Measurements from ENCODE around the gene CHMP2B.
"Not testable (repeated sequence)": the region's sequence is repeated elsewhere in the genome, so short reads cannot be mapped to it uniquely, and the experiment has no call there.

CHMP2B gene

DNA sequence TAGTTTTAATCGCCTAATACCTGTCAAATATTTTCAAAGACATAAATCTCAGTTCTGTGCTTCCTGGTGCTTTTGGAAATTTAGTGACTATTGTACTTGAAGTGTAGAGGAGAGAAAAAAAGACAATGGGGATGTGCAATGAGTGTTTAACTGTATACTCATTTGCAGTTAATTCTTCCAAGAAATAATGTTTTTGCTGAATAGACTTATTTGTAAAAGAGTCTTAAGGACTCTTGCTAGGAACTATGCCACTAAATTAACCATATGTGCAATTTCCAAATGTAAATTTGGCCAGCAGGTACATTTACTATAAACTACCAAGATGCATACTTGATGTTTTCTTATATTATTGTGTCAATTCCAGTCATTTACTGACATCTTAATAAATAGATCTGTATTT lies 2.0 kb downstream of the CHMP2B start:
- H3K36me3 ChIP-seq (ENCODE audit: control insufficient read depth, insufficient read depth, low read length) = no peaks in the 10 kb centered on the region
- no peak overlapping the region for H3K4me3 ChIP-seq (replicated peaks; ENCODE audit: low read depth, low read length)
- TF ChIP-seq, protein P1, sequence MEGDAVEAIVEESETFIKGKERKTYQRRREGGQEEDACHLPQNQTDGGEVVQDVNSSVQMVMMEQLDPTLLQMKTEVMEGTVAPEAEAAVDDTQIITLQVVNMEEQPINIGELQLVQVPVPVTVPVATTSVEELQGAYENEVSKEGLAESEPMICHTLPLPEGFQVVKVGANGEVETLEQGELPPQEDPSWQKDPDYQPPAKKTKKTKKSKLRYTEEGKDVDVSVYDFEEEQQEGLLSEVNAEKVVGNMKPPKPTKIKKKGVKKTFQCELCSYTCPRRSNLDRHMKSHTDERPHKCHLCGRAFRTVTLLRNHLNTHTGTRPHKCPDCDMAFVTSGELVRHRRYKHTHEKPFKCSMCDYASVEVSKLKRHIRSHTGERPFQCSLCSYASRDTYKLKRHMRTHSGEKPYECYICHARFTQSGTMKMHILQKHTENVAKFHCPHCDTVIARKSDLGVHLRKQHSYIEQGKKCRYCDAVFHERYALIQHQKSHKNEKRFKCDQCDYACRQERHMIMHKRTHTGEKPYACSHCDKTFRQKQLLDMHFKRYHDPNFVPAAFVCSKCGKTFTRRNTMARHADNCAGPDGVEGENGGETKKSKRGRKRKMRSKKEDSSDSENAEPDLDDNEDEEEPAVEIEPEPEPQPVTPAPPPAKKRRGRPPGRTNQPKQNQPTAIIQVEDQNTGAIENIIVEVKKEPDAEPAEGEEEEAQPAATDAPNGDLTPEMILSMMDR (IDR thresholded peaks at IDR 0.05; ENCODE audit: insufficient read depth, low read length, poor library complexity, severe bottlenecking) = no peak
- no peaks in the 10 kb centered on the region for H3K27me3 ChIP-seq (replicated peaks; ENCODE audit: control insufficient read depth, insufficient read depth, low read length)
- DNase-seq (ENCODE audit: extremely low read depth, insufficient read length) = no peak

DNA sequence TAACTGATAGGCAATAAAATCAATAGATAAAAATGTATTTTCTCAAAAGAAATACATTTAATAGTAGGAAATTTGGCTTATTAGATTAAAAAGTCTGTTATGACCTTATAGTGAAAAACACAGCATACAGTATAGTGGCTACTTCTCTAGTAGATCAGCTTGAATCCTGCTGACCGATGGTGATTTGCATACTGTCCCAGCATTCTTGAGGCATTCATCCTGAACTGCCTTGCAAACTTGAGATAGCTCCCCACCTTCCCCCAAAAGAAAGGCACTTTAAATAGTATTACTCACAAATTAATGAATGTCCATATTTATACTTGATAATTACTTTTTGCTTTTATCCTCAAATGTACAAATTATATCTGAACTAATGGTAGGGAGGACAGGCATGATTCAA lies 6.7 kb downstream of the CHMP2B start:
- DNase-seq (ENCODE audit: extremely low read depth, insufficient read length) = no peak
- Histone ChIP-seq H3K4me3 (replicated peaks; ENCODE audit: low read depth, low read length) (no peak overlapping the region), H3K27me3 (replicated peaks; ENCODE audit: control insufficient read depth, insufficient read depth, low read length) (no peaks in the 10 kb centered on the region), H3K36me3 (ENCODE audit: control insufficient read depth, insufficient read depth, low read length) (no peaks in the 10 kb centered on the region)
- TF ChIP-seq, protein P1 (IDR thresholded peaks at IDR 0.05; ENCODE audit: insufficient read depth, low read length, poor library complexity, severe bottlenecking) = no peak

DNA sequence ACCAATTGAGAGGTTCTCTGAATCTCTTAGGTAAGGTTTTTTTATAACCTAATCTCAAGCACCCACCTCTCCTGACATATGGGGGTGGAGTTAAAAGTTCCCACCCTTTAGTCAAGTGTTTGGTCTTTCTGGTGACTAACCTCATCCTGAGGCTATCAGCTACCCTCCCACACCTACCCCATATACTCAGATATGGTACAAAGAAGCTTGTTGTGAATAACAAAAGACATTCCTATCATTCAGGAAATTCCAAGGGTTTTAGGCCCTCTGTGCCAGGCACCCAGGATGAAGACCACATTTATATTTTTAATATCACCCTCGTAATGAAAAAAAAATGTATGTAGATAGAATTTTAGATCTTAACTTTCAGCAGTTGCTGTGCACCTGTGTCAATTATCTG lies 9.0 kb downstream of the CHMP2B start:
- H3K4me3 ChIP-seq (replicated peaks; ENCODE audit: low read depth, low read length) = no peak overlapping the region
- H3K36me3 ChIP-seq (ENCODE audit: control insufficient read depth, insufficient read depth, low read length) = no peaks in the 10 kb centered on the region
- no peak for DNase-seq (ENCODE audit: extremely low read depth, insufficient read length)
- no peaks in the 10 kb centered on the region for H3K27me3 ChIP-seq (replicated peaks; ENCODE audit: control insufficient read depth, insufficient read depth, low read length)
- TF ChIP-seq, protein P1 (IDR thresholded peaks at IDR 0.05; ENCODE audit: insufficient read depth, low read length, poor library complexity, severe bottlenecking) = no peak

DNA sequence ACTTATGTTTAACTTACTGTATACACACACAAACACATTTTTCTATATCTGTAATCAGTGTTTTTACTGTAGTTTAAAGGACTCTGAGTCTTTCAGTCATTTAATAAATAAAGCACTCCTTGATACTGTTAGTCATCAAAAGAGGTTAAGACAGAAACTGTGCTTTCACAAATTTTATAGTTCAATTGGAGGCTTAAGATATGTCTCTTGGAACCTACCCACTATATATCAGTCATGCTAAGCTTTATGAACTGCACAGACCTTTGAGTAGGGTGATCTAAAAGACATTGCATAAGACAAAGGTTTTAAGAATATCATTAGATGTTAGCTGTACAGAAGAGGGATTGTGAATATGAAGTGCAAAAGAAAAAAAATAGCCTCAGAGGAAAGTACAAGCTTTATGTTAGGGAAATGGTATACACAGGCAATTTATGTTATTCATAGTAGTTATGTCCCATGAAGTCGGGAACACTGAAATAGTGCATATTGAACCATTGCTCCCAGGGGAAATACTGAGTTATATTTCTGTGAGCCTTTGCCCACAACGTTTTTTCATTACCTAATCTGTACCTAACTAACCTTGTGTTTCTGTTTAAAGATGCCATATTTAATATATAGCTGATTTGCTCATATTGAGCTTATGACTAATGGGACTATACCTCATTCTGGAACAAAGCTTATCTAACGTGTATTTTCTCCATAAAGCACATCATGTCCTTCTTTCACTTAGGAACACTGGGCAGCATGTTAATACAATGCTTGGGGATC lies 19.7 kb downstream of the CHMP2B start:
- H3K4me3 ChIP-seq (replicated peaks; ENCODE audit: low read depth, low read length) = no peak overlapping the region
- TF ChIP-seq, protein P1 (IDR thresholded peaks at IDR 0.05; ENCODE audit: insufficient read depth, low read length, poor library complexity, severe bottlenecking) = no peak
- H3K36me3 ChIP-seq (ENCODE audit: control insufficient read depth, insufficient read depth, low read length) = no peaks in the 10 kb centered on the region; the same call in 1 of the 2 replicates
- no peaks in the 10 kb centered on the region for H3K27me3 ChIP-seq (replicated peaks; ENCODE audit: control insufficient read depth, insufficient read depth, low read length)
- DNase-seq (ENCODE audit: extremely low read depth, insufficient read length) = no peak

DNA sequence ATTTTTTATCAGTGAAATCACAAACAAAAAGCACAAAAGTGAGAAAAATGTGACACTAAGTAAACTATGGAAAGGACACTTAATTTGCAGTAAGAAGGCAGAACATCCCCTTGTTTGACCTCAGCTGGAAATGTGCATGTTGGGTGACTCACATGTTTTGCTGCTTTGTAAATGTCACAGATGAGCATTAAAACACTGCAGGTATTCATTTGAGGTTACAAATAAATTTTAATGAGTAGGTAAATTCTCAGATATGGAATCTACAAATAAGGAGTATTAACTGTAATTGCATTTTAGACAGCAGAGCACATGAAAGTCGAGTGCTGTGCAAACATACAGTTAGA lies 20.3 kb downstream of the CHMP2B start:
- Histone ChIP-seq H3K36me3 (ENCODE audit: control insufficient read depth, insufficient read depth, low read length) (no peaks in the 10 kb centered on the region; the same call in 1 of the 2 replicates), H3K27me3 (replicated peaks; ENCODE audit: control insufficient read depth, insufficient read depth, low read length) (no peaks in the 10 kb centered on the region), H3K4me3 (replicated peaks; ENCODE audit: low read depth, low read length) (no peak overlapping the region)
- TF ChIP-seq, protein P1 (IDR thresholded peaks at IDR 0.05; ENCODE audit: insufficient read depth, low read length, poor library complexity, severe bottlenecking) = no peak
- DNase-seq (ENCODE audit: extremely low read depth, insufficient read length) = no peak

DNA sequence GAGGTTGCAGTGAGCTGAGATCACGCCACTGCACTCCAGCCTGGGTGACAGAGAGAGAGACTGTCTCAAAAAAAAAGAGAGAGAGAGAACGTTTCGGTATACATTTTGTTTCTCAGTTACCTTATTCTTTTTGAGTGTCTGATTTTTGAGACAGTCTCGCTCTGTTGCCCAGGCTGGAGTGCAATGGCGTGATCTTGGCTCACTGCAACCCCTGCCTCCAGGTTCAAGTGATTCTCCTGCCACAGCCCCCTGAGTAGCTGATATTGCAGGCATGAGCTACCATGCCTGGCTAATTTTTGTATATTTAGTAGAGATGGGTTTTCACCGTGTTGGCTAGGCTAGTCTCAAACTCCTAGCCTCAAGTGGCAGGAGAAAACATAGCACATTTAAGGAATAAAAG lies 21.1 kb downstream of the CHMP2B start:
- H3K36me3 ChIP-seq (ENCODE audit: control insufficient read depth, insufficient read depth, low read length); H3K4me3 ChIP-seq (replicated peaks; ENCODE audit: low read depth, low read length): not testable (repeated sequence)

More for the DNA sequence above, 21.1 kb downstream of the CHMP2B start:
- not testable (repeated sequence) for DNase-seq (ENCODE audit: extremely low read depth, insufficient read length); H3K27me3 ChIP-seq (replicated peaks; ENCODE audit: control insufficient read depth, insufficient read depth, low read length)

All from GM06990 (cell line).